GM10266 (cell line): Measurements from ENCODE around the gene PCDHGA9.

Experiments used
- DNase-seq: peaks from one replicate; pipeline ENCODE4 v3.0.0; 2012; ENCODE audit errors: extremely low spot score
- TF ChIP-seq, protein P1 (sequence below): IDR thresholded peaks from 2 replicates; pipeline ENCODE4 v1.5.1; 2012; ENCODE audit warnings: mild to moderate bottlenecking, low read depth; ENCODE audit not compliant: control insufficient read depth, insufficient read depth; ENCODE audit errors: missing control alignments

PCDHGA9 gene

GRCh38 chr5:141437221-141437620 lies 34.6 kb downstream of the PCDHGA9 start:
- DNase-seq = no peak
- TF ChIP-seq, protein P1, sequence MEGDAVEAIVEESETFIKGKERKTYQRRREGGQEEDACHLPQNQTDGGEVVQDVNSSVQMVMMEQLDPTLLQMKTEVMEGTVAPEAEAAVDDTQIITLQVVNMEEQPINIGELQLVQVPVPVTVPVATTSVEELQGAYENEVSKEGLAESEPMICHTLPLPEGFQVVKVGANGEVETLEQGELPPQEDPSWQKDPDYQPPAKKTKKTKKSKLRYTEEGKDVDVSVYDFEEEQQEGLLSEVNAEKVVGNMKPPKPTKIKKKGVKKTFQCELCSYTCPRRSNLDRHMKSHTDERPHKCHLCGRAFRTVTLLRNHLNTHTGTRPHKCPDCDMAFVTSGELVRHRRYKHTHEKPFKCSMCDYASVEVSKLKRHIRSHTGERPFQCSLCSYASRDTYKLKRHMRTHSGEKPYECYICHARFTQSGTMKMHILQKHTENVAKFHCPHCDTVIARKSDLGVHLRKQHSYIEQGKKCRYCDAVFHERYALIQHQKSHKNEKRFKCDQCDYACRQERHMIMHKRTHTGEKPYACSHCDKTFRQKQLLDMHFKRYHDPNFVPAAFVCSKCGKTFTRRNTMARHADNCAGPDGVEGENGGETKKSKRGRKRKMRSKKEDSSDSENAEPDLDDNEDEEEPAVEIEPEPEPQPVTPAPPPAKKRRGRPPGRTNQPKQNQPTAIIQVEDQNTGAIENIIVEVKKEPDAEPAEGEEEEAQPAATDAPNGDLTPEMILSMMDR = no peak

DNA sequence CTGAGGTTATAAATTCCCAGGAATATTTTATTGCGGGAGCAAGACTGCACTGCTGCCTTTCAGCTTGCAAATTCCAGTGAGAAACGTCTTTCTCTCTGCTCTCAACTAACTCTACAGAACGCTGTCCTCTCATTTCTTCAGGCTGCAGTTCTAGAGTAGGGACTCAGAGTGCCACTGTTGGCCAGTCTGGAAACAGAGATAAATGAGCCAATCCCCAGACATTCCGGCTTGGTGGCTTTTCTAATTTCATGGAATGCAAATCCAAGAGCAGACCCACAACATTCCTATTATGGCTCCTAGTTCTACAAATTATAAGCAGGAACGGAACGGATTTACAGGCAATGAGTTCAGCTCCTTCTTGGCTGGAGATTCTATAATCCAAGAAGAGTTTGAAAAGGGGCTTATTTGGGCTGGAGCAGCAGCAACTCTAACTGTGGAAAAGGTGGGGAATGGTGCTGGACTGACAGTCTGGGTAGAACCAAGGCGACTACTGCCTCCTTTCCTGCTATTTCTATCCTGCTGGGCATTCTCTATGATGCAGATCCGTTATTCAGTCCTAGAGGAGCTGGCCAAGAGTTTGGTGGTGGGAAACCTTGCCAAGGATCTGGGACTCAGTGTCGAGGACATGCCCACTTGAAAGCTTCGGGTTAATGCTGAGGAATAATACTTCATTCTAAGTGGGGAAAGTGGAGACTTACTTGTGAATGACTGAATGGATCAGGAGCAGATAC lies 37.0 kb downstream of the PCDHGA9 start:
- no peak for DNase-seq
- TF ChIP-seq, protein P1 = no peak

DNA sequence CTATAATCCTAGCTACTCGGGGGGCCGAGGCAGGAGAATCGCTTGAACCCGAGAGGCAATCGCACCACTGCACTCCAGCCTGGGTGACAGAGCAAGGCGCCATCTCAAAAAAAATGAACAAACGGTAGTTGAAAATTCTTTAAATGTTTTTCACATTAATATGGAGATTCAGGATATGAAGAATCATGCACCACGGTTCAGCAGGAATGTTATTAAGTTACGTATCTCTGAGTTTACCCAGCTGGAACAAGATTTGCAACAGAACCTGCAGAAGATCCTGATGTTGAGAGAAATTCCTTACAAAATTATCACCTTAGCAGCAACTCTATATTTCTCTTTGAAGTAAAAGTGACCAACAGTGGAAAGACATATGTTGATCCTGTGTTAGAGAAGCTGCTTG lies 37.8 kb downstream of the PCDHGA9 start:
- TF ChIP-seq, protein P1 = no peak
- no peak for DNase-seq

DNA sequence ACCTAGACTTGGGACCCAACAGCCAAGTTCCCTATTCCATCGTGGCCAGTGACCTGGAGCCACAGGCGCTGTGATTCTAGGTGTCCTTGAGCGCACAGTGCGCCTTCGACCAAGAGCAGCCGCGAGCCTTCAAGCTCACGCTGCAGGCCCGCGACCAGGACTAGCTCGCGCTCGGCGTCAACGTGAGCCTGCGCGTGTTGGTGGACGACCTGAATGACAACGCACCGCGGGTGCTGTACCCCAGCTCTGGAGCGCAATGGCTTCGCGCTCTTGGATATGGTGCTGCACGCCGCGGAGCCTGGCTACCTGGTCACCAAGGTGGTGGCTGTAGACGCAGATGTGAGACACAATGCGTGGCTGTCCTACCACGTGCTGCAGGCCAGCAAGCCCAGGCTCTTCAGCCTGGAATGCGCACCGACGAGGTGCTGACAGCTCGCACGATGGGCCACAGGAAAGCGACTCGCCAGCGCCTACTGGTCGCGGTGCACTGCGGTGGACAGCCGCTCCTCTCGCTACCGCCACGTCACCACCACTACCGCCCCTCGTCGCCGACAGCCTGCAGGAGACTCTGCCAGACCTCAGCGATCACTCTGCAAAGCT lies 39.1 kb downstream of the PCDHGA9 start:
- no peak for DNase-seq
- TF ChIP-seq, protein P1 = no peak
